ENCODE results near the gene RNF167.

DNA sequence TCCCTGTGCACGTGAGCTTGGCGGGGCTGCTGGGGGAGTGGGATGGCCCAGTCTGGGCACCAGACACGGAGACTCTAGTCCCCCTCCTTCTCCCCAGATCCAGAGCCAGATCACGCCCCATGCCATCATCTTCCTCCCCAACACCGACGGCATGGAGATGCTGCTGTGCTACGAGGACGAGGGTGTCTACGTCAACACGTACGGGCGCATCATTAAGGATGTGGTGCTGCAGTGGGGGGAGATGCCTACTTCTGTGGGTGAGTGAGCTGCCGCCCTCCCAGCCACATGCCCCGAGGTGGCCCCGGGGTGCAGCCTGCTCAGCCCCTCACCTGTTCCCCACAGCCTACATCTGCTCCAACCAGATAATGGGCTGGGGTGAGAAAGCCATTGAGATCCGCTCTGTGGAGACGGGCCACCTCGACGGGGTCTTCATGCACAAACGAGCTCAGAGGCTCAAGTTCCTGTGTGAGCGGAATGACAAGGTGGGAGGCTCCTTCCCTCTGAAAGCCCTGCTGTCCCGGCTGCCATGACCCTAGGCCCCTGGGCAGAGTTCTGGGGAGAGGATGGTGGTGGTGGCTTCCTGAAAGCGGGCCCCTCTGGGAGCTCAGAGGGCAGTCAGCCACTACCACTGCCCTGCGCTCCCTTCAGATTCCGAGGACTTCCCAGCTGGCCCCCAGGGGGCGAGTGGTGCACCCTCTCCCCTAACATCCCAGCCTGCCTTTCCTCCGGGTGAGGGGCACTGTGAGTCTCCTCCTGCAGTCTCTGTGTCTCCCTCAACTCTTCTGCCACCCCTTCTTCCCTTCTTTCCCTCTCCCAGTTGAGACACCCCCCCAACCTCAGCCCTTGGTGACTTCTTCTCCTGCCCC lies 43.5 kb upstream of the RNF167 start:
- TF ChIP-seq ZNF133 (tag by site-specific recombination; IDR thresholded peaks at IDR 0.05), result no peak
- TF ChIP-seq, protein P1, sequence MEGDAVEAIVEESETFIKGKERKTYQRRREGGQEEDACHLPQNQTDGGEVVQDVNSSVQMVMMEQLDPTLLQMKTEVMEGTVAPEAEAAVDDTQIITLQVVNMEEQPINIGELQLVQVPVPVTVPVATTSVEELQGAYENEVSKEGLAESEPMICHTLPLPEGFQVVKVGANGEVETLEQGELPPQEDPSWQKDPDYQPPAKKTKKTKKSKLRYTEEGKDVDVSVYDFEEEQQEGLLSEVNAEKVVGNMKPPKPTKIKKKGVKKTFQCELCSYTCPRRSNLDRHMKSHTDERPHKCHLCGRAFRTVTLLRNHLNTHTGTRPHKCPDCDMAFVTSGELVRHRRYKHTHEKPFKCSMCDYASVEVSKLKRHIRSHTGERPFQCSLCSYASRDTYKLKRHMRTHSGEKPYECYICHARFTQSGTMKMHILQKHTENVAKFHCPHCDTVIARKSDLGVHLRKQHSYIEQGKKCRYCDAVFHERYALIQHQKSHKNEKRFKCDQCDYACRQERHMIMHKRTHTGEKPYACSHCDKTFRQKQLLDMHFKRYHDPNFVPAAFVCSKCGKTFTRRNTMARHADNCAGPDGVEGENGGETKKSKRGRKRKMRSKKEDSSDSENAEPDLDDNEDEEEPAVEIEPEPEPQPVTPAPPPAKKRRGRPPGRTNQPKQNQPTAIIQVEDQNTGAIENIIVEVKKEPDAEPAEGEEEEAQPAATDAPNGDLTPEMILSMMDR (tag by site-specific recombination; IDR thresholded peaks at IDR 0.05), result 0 out of 2 replicates have a peak, but pooled peaks have one; percentile 9
- no peak for TF ChIP-seq SP3 (tag by site-specific recombination; IDR thresholded peaks at IDR 0.05)
- TF ChIP-seq PRDM1 (tag by site-specific recombination; IDR thresholded peaks at IDR 0.05), result no peak
- no peak for TF ChIP-seq ZNF274 (IDR thresholded peaks at IDR 0.05; ENCODE audit: low read length)
- TF ChIP-seq ZNF274 (tag by site-specific recombination; IDR thresholded peaks at IDR 0.05; ENCODE audit: borderline replicate concordance), result no peak

All from HEK293 (cell line).